HCT116 (cell line): ENCODE data around the gene SLC35F3. TPM values are rescaled to one million over a fixed set of nuclear protein-coding genes. Genes with fewer than 3 reads are reported as not detected.
"Not testable (repeated sequence)": the region's sequence is repeated elsewhere in the genome, so short reads cannot be mapped to it uniquely, and the experiment has no call there.

Experiments used
- ATAC-seq: fragments of 200-7000 bp; cut with Tn5 transposase; 2 replicates; pipeline ENCODE4 v1.9.1; 2020; ENCODE audit warnings: mild to moderate bottlenecking, moderate library complexity
- BruUV-seq: library from RNA; stranded (reverse); fragments of 400-500 nt; replicated peaks from 2 replicates; lab custom pipeline; 2021; lab: Mats Ljungman, UMichigan
- CTCF ChIA-PET: fragments of 300-600 bp; sonication (Branson Sonifier 250); formaldehyde crosslinking; loops from one replicate; lab custom pipeline; 2021; ENCODE audit warnings: antibody characterized with exemption; lab: Charles Lee
- POLR2A ChIA-PET: fragments of 300-600, 350-600 bp; sonication (Branson Sonifier 250); formaldehyde crosslinking; loops from one replicate; lab custom pipeline; 2021; ENCODE audit warnings: antibody characterized with exemption; lab: Charles Lee
- RAD21 ChIA-PET, 2 experiments: fragments of 300-600 bp; sonication (Branson Sonifier 250); formaldehyde crosslinking; loops; one replicate each; lab custom pipeline; 2023; ENCODE audit warnings: low total read pairs in 2 of 2; ENCODE audit not compliant: uncharacterized antibody in 2 of 2, unreplicated experiment in 2 of 2, low non-redundant PET in 1 of 2; lab: Charles Lee
- DNase-seq: peaks from one replicate; pipeline ENCODE4 v3.0.0-alpha.2; 2010; ENCODE audit warnings: low read depth, low spot score
- H2AFZ ChIP-seq: fragments of 200-600 bp; shearing (Covaris generic), sonication (generic); 2 replicates; pipeline ENCODE4 v1.6.1; 2017; ENCODE audit warnings: low read depth, mixed run types, mixed read lengths, antibody characterized with exemption, low read length; ENCODE audit not compliant: poor library complexity, severe bottlenecking
- H3K27ac ChIP-seq: 2 replicates; pipeline ENCODE4 v1.5.1; 2012; ENCODE audit warnings: low read depth, low read length
- H3K27me3 ChIP-seq: fragments of 200-600 bp; sonication (generic); 2 replicates; pipeline ENCODE4 v1.6.1; 2016; ENCODE audit warnings: mixed run types, low read length, mixed read lengths; ENCODE audit not compliant: insufficient read depth
- H3K36me3 ChIP-seq, 2 experiments: fragments of 200-500 bp in 1 of 2; fragments of 200-600 bp in 1 of 2; sonication (Bioruptor generic) in 1 of 2; sonication (generic) in 1 of 2; 2 replicates each; pipeline versions ENCODE4 v1.5.1 to v1.6.1; 2014 to 2016; ENCODE audit warnings: low read length in 2 of 2, inconsistent platforms in 1 of 2, mixed read lengths in 1 of 2, mixed run types in 1 of 2; ENCODE audit not compliant: insufficient read depth in 2 of 2, control insufficient read depth in 1 of 2
- H3K4me1 ChIP-seq, 2 experiments: fragments of 200-600 bp in 1 of 2; sonication (generic) in 1 of 2; 2 replicates each; pipeline versions ENCODE4 v1.5.1 to v1.6.1; 2012 to 2017; ENCODE audit warnings: low read length in 2 of 2, inconsistent platforms in 1 of 2, mild to moderate bottlenecking in 1 of 2, mixed read lengths in 1 of 2, mixed run types in 1 of 2, moderate library complexity in 1 of 2; ENCODE audit not compliant: insufficient read depth in 2 of 2, control insufficient read depth in 1 of 2
- H3K4me2 ChIP-seq: fragments of 200-600 bp; sonication (generic); 2 replicates; pipeline ENCODE4 v1.6.1; 2017; ENCODE audit warnings: mixed run types, low read length, mixed read lengths
- H3K4me3 ChIP-seq, 2 experiments: fragments of 200-600 bp in 1 of 2; sonication (generic) in 1 of 2; replicated peaks in 1 of 2; 2 replicates each; pipeline ENCODE4 v1.5.1; 2011 to 2016; ENCODE audit warnings: low read length in 2 of 2, control low read depth in 1 of 2, low read depth in 1 of 2, mild to moderate bottlenecking in 1 of 2, mixed read lengths in 1 of 2, mixed run types in 1 of 2
- H3K79me2 ChIP-seq: fragments of 200-600 bp; sonication (generic); 2 replicates; pipeline ENCODE4 v1.6.1; 2017; ENCODE audit warnings: mild to moderate bottlenecking, mixed run types, low read length, moderate library complexity, mixed read lengths; ENCODE audit not compliant: insufficient read depth
- H3K9ac ChIP-seq: fragments of 200-600 bp; sonication (generic); 2 replicates; pipeline ENCODE4 v1.6.1; 2016; ENCODE audit warnings: low read length, mixed read lengths
- H3K9me2 ChIP-seq: fragments of 200-600 bp; sonication (generic), shearing (Covaris generic); 2 replicates; pipeline ENCODE4 v1.6.1; 2017; ENCODE audit warnings: mixed run types, mild to moderate bottlenecking, moderate library complexity; ENCODE audit not compliant: insufficient read depth
- H3K9me3 ChIP-seq, 2 experiments: fragments of 200-500 bp in 1 of 2; fragments of 200-600 bp in 1 of 2; sonication (Bioruptor generic) in 1 of 2; sonication (generic) in 1 of 2; 2 replicates each; pipeline ENCODE4 v1.6.1; 2014 to 2017; ENCODE audit warnings: low read length in 2 of 2, mixed read lengths in 2 of 2, inconsistent platforms in 1 of 2, low read depth in 1 of 2, mild to moderate bottlenecking in 1 of 2, mixed run types in 1 of 2, moderate library complexity in 1 of 2; ENCODE audit not compliant: control insufficient read depth in 1 of 2, insufficient read depth in 1 of 2
- H4K20me1 ChIP-seq: fragments of 200-600 bp; sonication (generic), shearing (Covaris generic); 2 replicates; pipeline ENCODE4 v1.6.1; 2017; ENCODE audit warnings: mixed run types, mild to moderate bottlenecking, moderate library complexity; ENCODE audit not compliant: insufficient read depth
- CEBPB ChIP-seq: IDR thresholded peaks from 2 replicates; pipeline ENCODE4 v1.6.1; 2012; ENCODE audit warnings: low read depth
- ELF1 ChIP-seq: IDR thresholded peaks from 2 replicates; pipeline ENCODE4 v1.6.1; 2012; ENCODE audit warnings: low read depth, borderline replicate concordance
- EZH2 ChIP-seq: fragments of 200-600 bp; sonication (generic); IDR thresholded peaks from 2 replicates; pipeline ENCODE4 v1.6.1; 2017; ENCODE audit warnings: antibody characterized with exemption, mixed run types
- JUND ChIP-seq: IDR thresholded peaks from 2 replicates; pipeline ENCODE4 v1.6.1; 2012
- SIN3A ChIP-seq: IDR thresholded peaks from 2 replicates; pipeline ENCODE4 v1.6.1; 2012; ENCODE audit warnings: low read depth
- ZFX ChIP-seq: fragments of 450-650 bp; IDR thresholded peaks from 2 replicates; pipeline ENCODE4 v1.6.1; 2017
- intact Hi-C: fragments of 100-400 bp; cut with micrococcal nuclease; formaldehyde crosslinking; loops from 2 replicates; pipeline ENCODE4 v1.10.0; 2022
- total RNA-seq: library from RNA; stranded (reverse); gene quantifications from one replicate; pipeline ENCODE4 v1.2.1, GENCODE V29; 2021; ENCODE audit not compliant: unreplicated experiment
- TF ChIP-seq, protein P1 (sequence below): IDR thresholded peaks from 2 replicates; pipeline ENCODE4 v1.6.1; 2012; ENCODE audit warnings: low read depth
- TF ChIP-seq, protein P2 (sequence below): IDR thresholded peaks from 2 replicates; pipeline ENCODE4 v1.6.1; 2012
- TF ChIP-seq, protein P3 (sequence below): IDR thresholded peaks from 2 replicates; pipeline ENCODE4 v1.6.1; 2011; ENCODE audit warnings: mild to moderate bottlenecking, low read length, moderate library complexity; ENCODE audit not compliant: insufficient replicate concordance; ENCODE audit errors: extremely low read depth

The SLC35F3 gene
- total RNA-seq, 1 experiment from 2014 or later, result 6.4 TPM

DNA sequence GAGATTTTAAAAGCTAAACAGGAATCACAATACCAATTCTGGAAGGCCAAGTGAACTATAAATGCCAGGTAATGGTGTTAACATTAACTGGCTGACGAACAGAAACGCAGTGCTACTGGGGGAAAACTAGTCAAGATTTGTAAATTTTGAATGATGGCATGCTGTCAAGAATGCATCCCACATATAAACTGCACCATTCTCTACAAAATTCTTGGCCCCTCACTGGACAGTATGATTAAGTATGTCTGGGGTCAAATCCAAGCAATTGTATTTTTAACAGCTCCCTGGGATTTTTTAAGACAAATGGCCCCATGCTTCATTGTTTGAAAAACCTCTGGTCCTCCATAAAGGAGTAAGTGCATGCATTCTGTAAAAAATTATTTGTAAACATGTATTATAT lies 395.6 kb downstream of the SLC35F3 start (continued):
- TF ChIP-seq, protein P1, sequence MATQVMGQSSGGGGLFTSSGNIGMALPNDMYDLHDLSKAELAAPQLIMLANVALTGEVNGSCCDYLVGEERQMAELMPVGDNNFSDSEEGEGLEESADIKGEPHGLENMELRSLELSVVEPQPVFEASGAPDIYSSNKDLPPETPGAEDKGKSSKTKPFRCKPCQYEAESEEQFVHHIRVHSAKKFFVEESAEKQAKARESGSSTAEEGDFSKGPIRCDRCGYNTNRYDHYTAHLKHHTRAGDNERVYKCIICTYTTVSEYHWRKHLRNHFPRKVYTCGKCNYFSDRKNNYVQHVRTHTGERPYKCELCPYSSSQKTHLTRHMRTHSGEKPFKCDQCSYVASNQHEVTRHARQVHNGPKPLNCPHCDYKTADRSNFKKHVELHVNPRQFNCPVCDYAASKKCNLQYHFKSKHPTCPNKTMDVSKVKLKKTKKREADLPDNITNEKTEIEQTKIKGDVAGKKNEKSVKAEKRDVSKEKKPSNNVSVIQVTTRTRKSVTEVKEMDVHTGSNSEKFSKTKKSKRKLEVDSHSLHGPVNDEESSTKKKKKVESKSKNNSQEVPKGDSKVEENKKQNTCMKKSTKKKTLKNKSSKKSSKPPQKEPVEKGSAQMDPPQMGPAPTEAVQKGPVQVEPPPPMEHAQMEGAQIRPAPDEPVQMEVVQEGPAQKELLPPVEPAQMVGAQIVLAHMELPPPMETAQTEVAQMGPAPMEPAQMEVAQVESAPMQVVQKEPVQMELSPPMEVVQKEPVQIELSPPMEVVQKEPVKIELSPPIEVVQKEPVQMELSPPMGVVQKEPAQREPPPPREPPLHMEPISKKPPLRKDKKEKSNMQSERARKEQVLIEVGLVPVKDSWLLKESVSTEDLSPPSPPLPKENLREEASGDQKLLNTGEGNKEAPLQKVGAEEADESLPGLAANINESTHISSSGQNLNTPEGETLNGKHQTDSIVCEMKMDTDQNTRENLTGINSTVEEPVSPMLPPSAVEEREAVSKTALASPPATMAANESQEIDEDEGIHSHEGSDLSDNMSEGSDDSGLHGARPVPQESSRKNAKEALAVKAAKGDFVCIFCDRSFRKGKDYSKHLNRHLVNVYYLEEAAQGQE, result no peak
- TF ChIP-seq, protein P2, sequence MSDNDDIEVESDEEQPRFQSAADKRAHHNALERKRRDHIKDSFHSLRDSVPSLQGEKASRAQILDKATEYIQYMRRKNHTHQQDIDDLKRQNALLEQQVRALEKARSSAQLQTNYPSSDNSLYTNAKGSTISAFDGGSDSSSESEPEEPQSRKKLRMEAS, result no peak
- no peak for TF ChIP-seq EZH2
- no peak for TF ChIP-seq SIN3A
- TF ChIP-seq, protein P3, sequence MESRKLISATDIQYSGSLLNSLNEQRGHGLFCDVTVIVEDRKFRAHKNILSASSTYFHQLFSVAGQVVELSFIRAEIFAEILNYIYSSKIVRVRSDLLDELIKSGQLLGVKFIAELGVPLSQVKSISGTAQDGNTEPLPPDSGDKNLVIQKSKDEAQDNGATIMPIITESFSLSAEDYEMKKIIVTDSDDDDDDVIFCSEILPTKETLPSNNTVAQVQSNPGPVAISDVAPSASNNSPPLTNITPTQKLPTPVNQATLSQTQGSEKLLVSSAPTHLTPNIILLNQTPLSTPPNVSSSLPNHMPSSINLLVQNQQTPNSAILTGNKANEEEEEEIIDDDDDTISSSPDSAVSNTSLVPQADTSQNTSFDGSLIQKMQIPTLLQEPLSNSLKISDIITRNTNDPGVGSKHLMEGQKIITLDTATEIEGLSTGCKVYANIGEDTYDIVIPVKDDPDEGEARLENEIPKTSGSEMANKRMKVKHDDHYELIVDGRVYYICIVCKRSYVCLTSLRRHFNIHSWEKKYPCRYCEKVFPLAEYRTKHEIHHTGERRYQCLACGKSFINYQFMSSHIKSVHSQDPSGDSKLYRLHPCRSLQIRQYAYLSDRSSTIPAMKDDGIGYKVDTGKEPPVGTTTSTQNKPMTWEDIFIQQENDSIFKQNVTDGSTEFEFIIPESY, result no peak
- TF ChIP-seq ELF1, result no peak
- TF ChIP-seq CEBPB, result no peak
- no peak for TF ChIP-seq JUND
- no peak for TF ChIP-seq ZFX

DNA sequence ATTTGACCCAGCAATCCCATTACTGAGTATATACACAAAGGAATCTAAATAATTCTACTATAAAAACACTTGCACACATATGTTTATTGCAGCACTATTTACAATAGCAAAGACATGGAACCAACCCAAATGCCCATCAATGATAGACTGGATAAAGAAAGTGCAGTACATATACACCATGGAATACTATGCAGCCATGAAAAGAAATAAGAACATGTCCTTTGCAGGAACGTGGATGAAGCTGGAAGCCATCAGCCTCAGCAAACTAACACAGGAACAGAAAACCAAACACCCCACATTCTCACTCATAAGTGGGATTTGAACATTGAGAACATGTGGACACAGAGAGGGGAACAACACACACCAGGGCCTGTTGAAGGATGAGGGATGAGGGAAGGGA lies 397.2 kb downstream of the SLC35F3 start:
- H3K9ac ChIP-seq, H3K79me2 ChIP-seq, H3K4me3 ChIP-seq, CTCF ChIA-PET, H3K9me3 ChIP-seq, H3K9me2 ChIP-seq, ATAC-seq, H3K4me2 ChIP-seq, H4K20me1 ChIP-seq, intact Hi-C loops, H2AFZ ChIP-seq, DNase-seq, RAD21 ChIA-PET, H3K27me3 ChIP-seq, H3K4me1 ChIP-seq, BruUV-seq, H3K36me3 ChIP-seq, H3K27ac ChIP-seq, POLR2A ChIA-PET: not testable (repeated sequence)
